ENCODE measurements around the gene MUC5B.
"Not testable (repeated sequence)": the region's sequence is repeated elsewhere in the genome, so short reads cannot be mapped to it uniquely, and the experiment has no call there.

The MUC5B gene

DNA sequence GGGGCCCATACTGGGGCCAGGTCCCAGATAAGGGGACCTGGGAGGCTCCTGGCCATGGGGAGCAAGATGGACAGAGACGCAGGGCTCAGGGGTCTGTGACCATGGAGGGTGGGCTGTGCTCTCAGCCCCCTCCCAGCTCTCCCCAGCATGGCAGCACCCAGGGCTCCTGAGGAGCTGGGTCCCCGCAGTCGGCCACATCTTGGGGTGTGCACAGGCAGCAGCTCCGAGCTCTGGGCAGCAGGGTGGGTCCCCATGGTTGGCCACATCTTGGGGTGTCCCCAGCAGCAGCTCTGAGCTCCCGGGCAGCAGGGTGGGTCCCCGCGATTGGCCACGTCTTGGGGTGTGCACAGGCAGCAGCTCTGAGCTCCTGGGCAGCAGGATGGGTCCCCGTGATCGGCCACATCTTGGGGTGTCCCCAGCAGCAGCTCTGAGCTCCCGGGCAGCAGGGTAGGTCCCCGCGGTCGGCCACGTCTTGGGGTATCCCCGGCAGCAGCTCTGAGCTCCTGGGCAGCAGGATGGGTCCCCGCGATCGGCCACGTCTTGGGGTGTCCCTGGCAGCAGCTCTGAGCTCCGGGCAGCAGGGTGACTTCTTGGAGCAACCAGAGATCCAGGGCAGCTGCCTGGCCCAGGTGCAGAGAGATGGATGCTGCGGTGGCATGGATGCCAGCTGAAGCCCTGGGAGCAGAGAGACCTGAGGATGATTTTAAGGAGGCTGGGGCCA, 18.3 kb upstream of the MUC5B start:
- DNase-seq = no peak

DNA sequence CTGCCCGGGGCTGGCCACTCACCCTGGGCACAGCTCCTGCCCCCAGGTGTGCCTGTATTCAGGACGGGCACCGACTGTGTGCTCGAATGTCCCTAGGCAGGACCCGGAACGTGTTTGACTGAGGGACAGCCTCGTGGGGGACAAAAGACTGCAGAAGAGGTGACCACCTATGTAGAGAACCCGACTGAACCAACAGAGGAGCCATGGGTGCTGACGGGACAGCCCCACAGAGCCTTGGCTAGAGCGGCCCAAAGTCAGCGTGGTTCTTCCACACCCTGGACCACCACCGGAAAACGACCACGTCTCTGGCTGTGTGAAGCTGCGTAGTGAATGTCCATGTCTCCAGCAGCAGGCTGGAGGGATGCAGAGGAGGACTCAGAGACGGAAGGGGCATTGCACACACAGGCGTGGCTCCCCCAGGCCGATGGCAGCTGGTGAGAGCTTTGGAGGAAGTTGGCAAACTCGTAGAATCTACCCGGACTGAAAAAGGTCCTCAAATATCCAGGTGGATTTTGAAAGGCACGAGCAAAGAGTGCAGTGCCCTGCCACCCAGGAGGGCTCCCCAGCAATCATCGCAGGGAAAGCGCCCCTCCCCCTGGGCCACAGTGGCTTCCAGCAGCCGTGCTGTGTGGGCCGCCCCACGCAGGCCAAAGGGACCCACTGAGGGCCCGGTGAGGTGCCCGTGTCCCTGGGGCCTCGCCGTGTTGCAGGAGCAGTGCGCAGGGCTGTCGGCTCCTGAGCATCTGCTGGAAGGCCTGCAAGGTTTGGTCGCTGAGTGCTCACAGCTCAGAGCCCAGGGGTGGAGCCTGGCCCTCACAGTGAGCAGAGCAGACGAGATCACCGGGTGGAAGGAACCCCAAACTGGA, 17.5 kb upstream of the MUC5B start:
- no peak for DNase-seq

DNA sequence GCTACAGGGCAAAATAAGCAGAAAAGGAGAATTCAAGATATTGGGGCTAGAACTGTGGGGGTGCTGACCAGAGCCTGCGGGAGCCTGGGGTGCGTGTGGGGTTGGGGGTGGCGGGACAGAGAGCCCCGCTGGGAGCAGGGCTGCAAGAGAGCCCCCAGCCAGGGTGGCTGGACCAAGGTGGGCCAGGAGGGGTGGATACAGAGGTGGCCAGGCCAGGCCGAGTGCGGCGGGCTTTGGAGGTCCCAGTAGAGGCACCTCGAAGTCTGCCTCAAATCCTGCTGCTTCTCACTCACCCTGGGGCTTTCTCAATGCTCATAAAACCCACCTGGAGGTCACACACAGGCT, 16.9 kb upstream of the MUC5B start:
- DNase-seq = no peak

DNA sequence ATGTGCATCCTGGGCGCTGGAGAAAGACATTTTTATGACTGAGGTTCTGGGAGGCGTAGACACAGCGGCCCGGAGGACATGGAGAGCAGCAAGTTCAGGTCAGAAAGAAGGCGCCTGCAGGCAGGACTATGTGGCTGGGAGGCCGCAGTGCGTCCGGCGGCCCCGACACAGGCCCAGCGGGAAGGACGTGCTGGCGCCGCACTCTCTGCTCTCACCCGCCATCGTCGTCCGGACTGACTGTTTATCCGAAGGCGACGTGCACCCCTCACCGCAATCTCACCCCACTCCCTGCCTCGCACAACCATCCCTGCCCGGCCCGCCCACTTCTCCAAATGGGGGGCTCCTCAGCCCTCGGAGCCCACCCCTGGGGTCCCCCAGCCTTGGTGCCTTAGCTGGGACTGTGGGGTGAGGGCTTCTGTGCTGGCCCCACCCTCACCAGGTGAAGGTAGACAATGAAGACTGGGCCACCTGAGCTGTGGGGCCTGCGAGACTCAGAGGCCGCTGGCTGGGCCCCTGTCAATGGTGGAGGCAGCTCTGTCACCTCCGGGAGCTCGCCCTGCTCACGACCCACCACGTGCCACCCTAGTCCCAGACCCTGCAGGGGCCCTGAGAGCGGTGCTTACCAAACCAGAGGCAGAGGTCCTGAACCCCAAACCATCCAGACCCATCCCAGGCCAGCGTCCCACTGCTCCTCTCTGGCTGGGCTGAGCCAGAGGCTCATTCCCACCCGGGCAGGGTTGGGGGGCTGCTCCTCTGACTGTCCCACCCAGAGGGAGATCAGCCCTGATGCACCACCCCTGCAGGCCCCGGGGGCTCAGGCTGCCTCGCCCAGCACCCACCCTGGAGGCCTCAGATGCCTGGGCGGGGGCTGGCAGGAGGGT, 16.2 kb upstream of the MUC5B start:
- DNase-seq = no peak

DNA sequence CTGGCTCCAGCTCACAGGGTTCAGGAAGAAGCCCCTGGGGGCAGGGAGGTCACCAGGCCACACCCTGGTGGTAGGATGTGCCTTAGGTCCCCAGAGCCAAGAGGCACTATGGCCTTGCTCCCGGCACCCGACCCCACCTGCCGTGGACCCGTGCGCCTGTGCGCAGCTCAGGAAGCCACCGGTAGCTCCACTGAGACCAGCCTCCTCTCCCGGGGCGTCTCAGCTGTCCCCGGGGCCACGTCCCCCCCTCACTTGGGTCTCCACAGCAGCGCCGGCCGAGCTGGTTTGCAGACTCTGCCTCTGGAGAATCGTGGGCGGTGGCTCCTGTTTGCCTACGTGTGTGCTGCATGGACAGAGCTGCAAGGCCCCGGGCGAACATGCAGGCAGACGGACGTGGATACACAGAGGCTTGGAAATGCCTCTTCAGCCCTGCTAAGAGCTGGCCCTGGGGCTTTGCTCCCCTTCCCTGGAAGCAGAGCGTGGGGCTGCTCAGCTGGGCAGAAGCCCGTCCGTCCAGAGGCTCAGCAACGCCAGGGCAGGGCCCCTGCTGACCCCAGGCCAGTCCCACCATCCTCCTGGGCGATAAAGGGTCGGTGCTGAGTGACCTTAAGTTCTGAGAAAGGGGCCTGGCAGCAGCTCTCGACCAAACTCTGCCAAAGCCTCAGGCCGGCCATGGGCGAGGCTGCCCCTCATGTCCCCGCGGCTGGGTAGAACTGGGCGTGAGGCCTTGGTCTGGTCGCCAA, 15.3 kb upstream of the MUC5B start:
- no peak for DNase-seq

DNA sequence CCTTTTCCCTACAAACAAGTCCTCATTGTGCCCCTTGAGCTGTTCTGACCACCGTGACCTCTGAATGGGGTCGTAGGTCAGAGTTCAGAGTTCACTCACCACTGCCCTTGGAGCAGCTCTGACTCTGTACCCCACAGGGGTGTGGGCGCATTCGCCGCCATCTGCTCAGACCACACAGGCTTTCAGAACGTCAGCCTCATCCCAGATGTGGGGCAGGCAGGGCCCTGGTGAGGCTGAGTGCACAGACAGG, 14.8 kb upstream of the MUC5B start:
- no peak for DNase-seq

DNA sequence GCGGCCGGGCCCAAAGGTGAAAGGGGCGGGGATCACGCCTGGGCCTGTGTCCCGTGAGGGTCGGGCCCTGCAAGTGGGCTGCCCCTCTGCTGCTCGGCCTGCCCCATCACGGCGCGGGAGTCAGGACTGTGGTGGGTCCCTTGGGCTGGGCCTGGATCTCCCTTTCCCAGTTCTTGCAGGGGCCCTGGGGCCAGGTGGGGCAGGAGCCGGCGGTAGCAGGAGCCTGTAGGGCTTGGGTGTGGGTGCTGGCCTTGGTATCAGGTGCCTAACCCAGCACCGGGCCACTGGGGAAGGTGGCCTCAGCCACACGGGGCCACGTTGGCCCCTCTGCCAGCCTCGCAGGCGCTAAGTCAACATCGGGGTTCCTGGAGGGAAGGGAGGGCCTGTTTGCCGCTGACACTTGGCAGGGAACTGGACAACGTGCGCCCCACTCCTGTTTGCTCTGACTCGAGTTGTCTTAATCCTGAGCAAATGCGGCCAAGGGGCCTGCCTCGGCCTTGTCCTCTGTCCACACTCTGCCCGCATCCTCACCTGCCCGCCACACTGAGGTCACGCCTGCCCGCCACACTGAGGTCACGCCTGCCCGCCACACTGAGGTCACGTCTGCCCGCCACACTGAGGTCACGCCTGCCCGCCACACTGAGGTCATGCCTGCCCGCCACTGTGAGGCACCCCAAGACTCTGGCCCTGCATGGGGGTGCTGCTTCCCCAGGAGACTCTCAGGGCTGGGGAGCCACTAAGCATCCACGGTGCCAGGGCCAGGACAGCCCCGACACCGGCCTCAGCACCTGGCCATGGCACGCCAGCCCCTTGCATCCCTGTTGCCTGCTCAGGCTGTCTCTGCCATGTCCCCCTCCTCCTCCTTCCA, 14.2 kb upstream of the MUC5B start:
- DNase-seq = no peak

DNA sequence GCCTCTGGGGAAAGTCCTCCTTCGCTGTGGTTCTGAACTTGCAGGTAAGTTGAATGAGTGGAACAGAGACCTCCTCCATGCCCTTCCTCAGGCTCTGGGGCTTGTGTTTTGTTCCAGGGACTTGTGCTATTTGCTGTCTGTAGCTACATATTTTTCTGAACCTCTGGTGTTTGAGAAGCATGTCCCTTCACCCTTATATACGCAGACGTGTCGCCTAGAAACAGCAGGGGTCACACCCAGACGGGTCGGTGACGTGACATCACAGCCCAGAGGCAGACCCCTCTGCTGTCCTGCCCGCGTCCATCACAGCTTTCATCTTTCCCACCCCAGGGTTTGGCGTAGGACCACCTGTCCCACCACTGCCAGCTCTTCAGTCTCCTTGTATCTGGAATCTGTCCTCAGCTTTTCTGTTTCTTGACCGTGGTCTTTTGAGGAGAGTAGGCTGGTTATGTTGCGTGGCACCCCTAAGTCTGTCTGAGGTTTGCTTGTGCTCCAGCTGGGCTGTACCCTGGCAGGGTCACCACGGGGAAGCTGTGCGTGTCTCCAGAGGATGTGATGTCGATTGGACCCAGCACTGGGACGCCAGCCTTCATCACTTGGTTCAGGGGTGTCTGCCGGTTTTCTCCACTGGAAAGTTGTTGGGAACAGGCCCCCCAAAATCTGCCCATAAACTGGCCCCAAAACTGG, 13.4 kb upstream of the MUC5B start:
- DNase-seq = no peak

DNA sequence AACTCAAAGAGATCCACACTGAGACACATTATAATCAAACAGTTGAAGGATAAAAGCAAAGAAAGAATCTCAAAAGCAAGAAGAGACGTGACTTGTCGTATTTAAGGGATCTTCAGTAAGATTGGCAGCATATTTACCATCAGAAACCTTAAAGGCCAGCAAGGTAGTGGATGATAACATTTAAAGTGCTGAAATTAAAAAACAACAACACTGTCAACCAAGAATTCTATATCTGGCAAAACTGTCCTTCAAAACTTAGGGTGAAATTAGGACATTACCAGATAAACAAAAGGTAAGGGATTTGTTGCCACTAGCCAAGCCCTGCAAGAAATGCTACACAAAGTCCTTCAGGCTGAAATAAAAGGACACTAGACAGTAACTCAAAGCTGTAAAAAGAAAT, 11.0 kb upstream of the MUC5B start:
- no peak for DNase-seq

DNA sequence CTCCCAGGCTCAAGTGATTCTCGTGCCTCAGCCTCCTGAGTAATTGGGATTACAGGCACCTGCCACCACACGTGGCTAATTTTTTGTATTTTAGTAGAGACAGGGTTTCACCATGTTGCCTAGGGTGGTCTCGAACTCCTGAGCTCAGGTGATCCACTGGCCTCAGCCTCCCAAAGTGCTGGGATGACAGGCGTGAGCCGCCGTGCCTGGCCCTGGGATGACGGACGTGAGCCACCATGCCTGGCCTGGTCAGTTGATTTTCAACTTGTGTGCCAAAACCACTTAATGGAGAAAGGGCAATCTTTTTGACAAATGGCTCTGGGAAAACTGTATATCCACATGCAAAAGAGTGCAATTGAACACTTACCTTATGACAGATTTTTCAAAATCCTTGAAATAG, 7.0 kb upstream of the MUC5B start:
- not testable (repeated sequence) for DNase-seq

DNA sequence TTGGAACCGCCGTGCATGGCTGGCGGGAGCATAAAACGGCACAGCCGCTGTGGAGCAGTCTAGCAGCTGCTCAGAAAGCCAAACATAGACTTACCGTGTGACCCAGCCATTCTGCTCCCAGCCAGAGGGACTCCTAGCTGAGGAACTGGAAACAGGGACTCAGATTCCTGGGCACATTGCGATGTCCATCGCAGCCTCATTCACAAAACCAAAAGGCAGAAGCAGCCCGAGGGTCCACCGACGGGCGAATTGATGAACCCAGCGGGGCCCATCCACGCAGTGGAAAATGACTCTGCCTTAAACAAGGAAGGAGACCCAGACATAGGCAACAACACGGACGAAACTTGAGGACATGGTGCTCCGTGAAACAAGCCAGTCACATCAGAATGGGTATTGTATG, 5.7 kb upstream of the MUC5B start:
- no peak for DNase-seq

DNA sequence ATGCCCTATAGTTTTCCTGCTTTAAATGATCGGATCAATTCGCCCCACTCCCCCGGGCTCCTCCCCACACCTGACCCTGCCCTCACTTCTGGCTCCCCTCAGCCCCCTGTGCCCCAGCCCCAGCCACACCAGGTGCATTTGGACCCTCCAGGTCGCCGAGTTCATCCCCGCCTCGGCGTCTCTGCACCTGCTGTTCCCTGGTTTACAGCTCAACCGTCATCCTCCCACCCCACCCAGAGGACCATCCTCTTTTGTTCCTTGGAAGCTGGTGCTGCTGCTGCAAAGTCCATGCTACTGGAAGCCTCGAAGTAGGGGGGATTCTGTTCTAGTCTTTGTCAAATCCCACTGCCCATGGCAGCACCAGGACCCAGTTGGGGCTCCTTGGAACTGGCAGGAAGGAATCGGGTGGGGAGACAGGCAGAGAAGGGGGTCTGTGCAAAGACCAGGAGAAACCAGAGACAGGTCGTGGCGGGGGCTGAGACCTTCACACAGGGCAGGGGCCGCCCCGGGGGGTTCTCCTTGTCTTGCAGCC, 4.5 kb upstream of the MUC5B start:
- no peak for DNase-seq

DNA sequence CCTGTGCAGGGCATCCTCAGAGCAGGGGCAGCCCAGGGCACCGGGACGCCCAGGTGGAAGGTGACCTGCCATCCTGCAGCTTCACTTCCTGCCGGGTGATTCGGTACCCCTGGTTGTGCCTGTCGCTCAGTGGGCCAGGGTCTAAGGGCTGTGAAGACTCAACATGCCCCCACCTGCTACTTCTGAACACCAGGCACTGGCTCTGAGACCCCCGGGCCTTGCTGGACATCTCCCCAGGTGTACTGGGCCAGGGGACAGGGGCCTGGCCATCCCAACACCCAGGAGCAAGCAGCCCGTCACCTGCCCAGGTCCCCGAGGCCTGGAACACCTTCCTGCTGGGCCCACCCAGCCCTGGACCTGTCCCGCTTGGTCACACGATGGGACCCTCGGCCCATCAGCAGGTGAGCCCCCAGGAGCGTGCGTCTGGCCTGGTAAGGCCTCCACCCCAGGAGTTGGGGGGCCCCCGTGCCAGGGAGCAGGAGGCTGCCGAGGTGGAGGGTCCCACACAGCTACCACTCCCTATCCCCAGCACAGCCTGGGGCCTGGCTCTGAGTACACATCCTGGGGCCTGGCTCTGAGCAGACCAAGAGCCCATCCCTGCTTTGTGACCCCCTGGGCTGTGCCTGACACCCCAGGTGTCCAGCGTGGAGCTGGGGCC, 3.9 kb upstream of the MUC5B start:
- no peak for DNase-seq

DNA sequence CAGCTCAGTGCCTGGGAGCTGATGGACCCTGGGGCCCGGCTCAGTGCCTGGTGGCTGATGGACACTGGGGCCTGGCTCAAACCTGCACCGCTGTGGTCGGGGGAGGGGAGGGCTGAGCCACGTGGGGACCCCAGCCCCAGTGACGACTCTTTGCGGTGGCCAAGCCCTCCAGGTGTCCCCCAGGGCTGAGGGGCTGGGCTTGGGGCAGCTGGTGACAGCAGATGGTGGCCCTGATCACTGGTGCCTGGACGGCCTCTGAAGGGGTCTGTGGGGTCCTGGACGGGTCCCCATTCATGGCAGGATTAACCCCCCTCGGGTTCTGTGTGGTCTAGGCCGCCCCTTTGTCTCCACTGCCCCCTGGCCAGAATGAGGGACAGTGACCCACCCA, 3.4 kb upstream of the MUC5B start:
- DNase-seq = no peak

DNA sequence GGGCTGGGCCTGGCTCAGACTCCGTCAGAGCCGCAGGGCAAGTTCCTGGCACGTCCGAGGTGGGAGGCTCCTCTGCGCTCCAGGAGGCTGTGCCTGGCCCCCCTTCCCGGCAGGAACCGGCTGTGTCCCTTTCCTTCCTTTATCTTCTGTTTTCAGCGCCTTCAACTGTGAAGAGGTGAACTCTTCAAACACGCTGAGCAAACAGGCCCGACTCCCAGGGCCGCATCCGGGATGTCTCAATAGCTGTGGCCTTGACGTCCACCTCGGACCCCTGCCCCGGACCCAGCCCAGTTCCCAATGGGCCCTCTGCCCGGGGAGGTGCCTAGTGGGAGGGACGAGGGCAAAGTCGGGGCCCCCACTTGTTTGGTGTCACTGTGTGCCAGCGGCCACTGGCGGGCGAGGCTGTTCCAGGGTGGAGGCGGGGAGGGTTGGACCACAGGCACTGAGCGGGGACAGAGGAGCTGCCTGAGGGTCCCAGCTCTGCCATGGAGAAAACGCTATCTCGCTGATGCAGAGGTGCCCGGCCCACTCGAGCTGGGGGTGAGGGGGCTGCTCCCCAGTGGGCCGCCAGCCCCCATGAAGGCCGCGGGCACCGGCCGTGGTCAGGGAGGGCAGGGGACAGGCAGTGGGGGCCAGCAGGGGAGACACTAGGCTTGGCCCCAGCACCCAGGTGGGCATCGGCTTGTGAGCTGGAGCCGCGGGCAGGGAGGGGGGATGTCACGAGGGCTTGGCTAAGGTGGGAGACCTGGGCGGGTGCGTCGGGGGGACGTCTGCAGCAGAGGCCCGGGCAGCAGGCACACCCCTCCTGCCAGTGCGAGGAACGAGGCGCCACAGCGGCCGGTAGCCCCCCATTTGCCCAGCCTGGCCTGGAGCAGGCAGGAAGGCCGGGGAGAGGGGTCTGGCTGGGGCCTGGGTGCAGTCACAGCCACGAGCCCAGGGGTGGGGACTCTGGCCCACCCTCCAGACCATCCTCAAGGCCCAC, 2.7 kb upstream of the MUC5B start:
- no peak for DNase-seq

DNA sequence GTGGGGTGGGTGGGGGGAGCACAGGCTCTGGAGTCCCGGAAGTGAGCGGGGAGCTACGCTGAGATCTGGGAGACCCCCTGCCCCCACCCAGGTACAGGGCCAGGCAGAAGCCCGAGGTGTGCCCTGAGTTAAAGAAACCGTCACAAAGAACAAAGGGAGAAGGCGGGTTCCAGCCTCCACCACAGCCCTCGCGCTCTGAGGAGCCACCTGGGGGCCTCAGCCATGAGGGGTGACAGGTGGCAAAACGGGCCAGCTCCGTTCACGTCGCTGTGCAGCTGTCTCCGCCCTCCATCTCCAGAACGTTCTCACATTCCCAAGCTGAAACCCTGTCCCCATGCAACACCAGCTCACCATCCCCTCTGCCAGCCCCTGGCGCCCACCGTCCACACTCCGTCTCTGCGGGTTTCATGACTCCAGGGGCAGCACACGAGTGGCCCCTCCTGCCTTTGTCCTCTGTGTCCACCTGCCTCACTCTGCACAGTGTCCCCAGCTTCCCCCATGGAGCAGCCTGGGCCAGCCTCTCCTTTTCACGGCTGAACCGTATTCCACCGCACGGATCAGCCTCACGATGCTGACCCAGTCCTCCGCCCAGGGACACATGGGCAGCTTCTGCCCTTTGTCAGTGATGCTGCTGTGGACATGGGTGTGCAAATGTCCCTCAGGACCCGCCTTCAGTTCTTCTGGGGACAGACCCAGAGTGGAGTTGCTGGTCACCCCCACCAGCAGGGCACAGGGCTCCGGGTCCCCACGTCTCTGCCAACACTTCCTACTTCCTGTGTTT, 1.7 kb upstream of the MUC5B start:
- no peak for DNase-seq

DNA sequence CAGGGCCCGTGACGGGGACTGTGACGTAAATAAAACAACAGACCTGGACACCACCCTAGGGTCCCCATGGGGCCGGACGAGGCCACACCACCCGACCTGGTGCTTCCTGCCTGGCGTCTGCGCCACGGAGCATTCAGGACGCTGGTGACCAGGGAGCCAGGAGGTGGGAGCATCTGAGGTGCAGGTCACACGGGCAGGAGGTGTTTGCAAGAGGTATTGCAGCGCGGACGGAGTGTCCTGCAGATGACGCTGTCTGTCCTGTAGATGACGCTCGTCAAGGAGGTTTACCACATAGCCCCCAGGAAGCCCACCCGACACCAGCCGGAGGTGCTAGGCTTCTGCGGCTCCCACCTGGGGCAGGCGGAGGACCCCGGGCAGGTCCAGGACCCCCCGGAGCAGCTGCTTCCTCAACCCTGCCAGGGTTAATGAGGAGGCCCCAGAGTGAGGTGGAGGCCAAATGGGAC, 986 bp upstream of the MUC5B start:
- no peak for DNase-seq

DNA sequence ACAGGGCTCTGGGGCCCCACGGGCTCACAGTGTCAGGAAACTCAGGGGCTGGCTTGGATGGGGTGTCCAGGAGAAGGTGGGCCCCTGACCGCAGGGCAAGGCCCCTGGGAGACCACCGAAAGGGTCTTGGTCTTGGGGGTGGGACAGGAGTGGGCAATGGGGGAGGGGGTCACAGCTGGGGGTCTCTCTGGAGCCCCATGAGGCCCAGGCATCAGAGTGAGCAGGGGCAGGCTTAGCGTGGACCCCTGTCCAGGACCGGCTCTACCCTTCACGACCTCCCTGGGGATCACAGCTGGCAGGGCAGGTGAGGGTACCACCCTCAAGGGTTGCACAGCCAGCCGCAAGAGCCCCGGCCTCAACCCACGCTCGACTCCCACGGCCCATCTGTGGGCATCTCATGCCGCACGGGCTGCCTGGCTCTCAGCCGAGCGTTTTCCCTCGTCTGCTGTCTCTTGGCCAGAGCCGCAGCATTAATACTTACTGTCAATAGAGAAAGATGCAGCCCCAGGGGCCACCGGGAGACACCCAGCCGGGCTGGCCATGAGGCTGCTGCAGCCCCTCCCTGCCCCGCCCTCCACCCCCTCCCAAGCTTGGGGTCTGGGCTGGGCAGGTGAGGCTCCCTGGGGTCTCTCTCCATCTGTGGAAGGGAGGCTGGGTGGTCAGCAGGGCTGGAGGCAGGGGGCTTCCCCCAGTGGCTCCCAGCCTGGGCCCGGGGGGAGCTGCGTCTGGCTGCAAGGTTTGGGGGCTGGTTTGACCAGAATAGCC, 662 bp downstream of the MUC5B start:
- no peak for DNase-seq
